H1 (cell line): ENCODE data around the gene DMXL2. TPM values are rescaled to one million over a fixed set of nuclear protein-coding genes. Genes with fewer than 3 reads are reported as not detected.

Experiments used
- CTCF ChIA-PET: fragments of 300-600 bp; sonication (Branson Sonifier 250); formaldehyde crosslinking; loops from one replicate; lab custom pipeline; 2021; ENCODE audit not compliant: partially characterized antibody; lab: Charles Lee
- POLR2A ChIA-PET: fragments of 300-600 bp; sonication (Branson Sonifier 250); formaldehyde crosslinking; loops from one replicate; lab custom pipeline; 2021; ENCODE audit warnings: inconsistent platforms; ENCODE audit not compliant: partially characterized antibody; lab: Charles Lee
- DNase-seq, 2 experiments: peaks; one replicate each; pipeline versions ENCODE4 v3.0.0 to v3.0.0-alpha.2; 2010 to 2022; ENCODE audit warnings: low spot score in 2 of 2, low read depth in 1 of 2, mixed read lengths in 1 of 2
- FAIRE-seq: peaks from 2 replicates; lab custom pipeline; 2011; peaks lifted over from hg19 to GRCh38; lab: Jason Lieb, UNC
- H2AFZ ChIP-seq: 2 replicates; pipeline ENCODE4 v1.8.1; 2012; ENCODE audit warnings: low read length, inconsistent platforms
- H2AK5ac ChIP-seq: 2 replicates; pipeline ENCODE4 v1.6.1; 2013; ENCODE audit warnings: low read depth, low read length
- H2BK120ac ChIP-seq: replicated peaks from 2 replicates; pipeline ENCODE3; 2013; ENCODE audit warnings: low read depth, low read length, inconsistent platforms
- H2BK12ac ChIP-seq: 2 replicates; pipeline ENCODE4 v1.6.1; 2013; ENCODE audit warnings: low read depth, low read length
- H2BK15ac ChIP-seq: 2 replicates; pipeline ENCODE4 v1.6.1; 2013; ENCODE audit warnings: low read length
- H2BK20ac ChIP-seq: 2 replicates; pipeline ENCODE4 v1.6.1; 2013; ENCODE audit warnings: low read length
- H2BK5ac ChIP-seq: 2 replicates; pipeline ENCODE4 v1.6.1; 2013; ENCODE audit warnings: low read depth, low read length
- H3K14ac ChIP-seq: 2 replicates; pipeline ENCODE4 v1.6.1; 2013; ENCODE audit warnings: inconsistent platforms; ENCODE audit not compliant: insufficient read length
- H3K18ac ChIP-seq: 2 replicates; pipeline ENCODE4 v1.6.1; 2013; ENCODE audit warnings: low read length; ENCODE audit errors: extremely low read depth
- H3K23ac ChIP-seq: 2 replicates; pipeline ENCODE4 v1.6.1; 2013; ENCODE audit warnings: inconsistent platforms; ENCODE audit not compliant: insufficient read length
- H3K23me2 ChIP-seq: 2 replicates; pipeline ENCODE4 v1.6.1; 2013; ENCODE audit warnings: low read depth, low read length
- H3K27ac ChIP-seq: 2 replicates; pipeline ENCODE4 v1.6.1; 2011; ENCODE audit warnings: low read depth, low read length, inconsistent platforms
- H3K27me3 ChIP-seq, 4 experiments: replicated peaks in 1 of 4; 1 replicate in 1 of 4; 2 replicates in 3 of 4; pipeline versions ENCODE4 v1.6.1 to v1.8.1; 2011 to 2013; ENCODE audit warnings: low read length in 3 of 4, mild to moderate bottlenecking in 3 of 4, inconsistent platforms in 2 of 4, mixed read lengths in 2 of 4, moderate library complexity in 1 of 4; ENCODE audit not compliant: control insufficient read depth in 3 of 4, insufficient read depth in 3 of 4; ENCODE audit errors: extremely low read depth in 1 of 4
- H3K36me3 ChIP-seq, 4 experiments: 2 replicates each; pipeline versions ENCODE4 v1.6.1 to v1.8.1; 2011 to 2013; ENCODE audit warnings: mild to moderate bottlenecking in 4 of 4, low read length in 3 of 4, moderate library complexity in 2 of 4, control low read depth in 1 of 4, inconsistent platforms in 1 of 4; ENCODE audit not compliant: insufficient read depth in 4 of 4, control insufficient read depth in 2 of 4
- H3K4ac ChIP-seq: replicated peaks from 2 replicates; pipeline ENCODE3; 2013; ENCODE audit warnings: low read length, low read depth, mixed read lengths, inconsistent platforms; ENCODE audit not compliant: insufficient read length
- H3K4me1 ChIP-seq, 4 experiments: replicated peaks in 1 of 4; 1 replicate in 1 of 4; 2 replicates in 3 of 4; pipeline versions ENCODE4 v1.6.1 to v1.8.1; 2011 to 2013; ENCODE audit warnings: low read length in 3 of 4, inconsistent platforms in 2 of 4, mixed read lengths in 1 of 4; ENCODE audit not compliant: insufficient read depth in 4 of 4, control insufficient read depth in 3 of 4
- H3K4me2 ChIP-seq, 2 experiments: 2 replicates each; pipeline versions ENCODE4 v1.6.1 to v1.8.1; 2011 to 2013; ENCODE audit warnings: low read depth in 2 of 2, low read length in 2 of 2, control low read depth in 1 of 2, inconsistent platforms in 1 of 2, mild to moderate bottlenecking in 1 of 2; ENCODE audit not compliant: insufficient read depth in 1 of 2
- H3K4me3 ChIP-seq, 4 experiments: fragments of 200-600, 300-600 bp in 1 of 4; sonication (generic), shearing (Covaris generic), sonication (Bioruptor Twin) in 1 of 4; 2 replicates each; pipeline versions ENCODE4 v1.5.1 to v1.8.1; 2011 to 2016; ENCODE audit warnings: low read length in 4 of 4, low read depth in 3 of 4, control low read depth in 2 of 4, inconsistent platforms in 2 of 4, mild to moderate bottlenecking in 2 of 4, mixed read lengths in 1 of 4, moderate library complexity in 1 of 4; ENCODE audit not compliant: insufficient read depth in 2 of 4; ENCODE audit errors: extremely low read depth in 1 of 4
- H3K56ac ChIP-seq: replicated peaks from 2 replicates; pipeline ENCODE3; 2013; ENCODE audit warnings: low read depth, mild to moderate bottlenecking, mixed read lengths, low read length, inconsistent platforms; ENCODE audit not compliant: insufficient read length
- H3K79me1 ChIP-seq: 2 replicates; pipeline ENCODE4 v1.6.1; 2013; ENCODE audit warnings: low read depth, low read length, control low read depth
- H3K79me2 ChIP-seq, 2 experiments: 2 replicates each; pipeline versions ENCODE4 v1.6.1 to v1.8.1; 2012 to 2013; ENCODE audit warnings: low read length in 2 of 2, mild to moderate bottlenecking in 2 of 2, inconsistent platforms in 1 of 2; ENCODE audit not compliant: insufficient read depth in 2 of 2, control insufficient read depth in 1 of 2
- H3K9ac ChIP-seq, 4 experiments: replicated peaks in 1 of 4; 1 replicate in 1 of 4; 2 replicates in 3 of 4; pipeline versions ENCODE4 v1.6.1 to v1.8.1; 2011 to 2013; ENCODE audit warnings: low read depth in 3 of 4, low read length in 3 of 4, control low read depth in 2 of 4, mild to moderate bottlenecking in 2 of 4, moderate library complexity in 2 of 4, inconsistent platforms in 1 of 4; ENCODE audit errors: extremely low read depth in 1 of 4
- H3K9me3 ChIP-seq, 2 experiments: 2 replicates each; pipeline versions ENCODE4 v1.6.1 to v1.8.1; 2012 to 2013; ENCODE audit warnings: mild to moderate bottlenecking in 2 of 2, moderate library complexity in 2 of 2, control low read depth in 1 of 2, inconsistent platforms in 1 of 2, low read depth in 1 of 2, low read length in 1 of 2, mixed read lengths in 1 of 2; ENCODE audit not compliant: insufficient read depth in 2 of 2
- H4K20me1 ChIP-seq, 2 experiments: replicated peaks in 1 of 2; 2 replicates each; pipeline versions ENCODE3 to v1.8.1; 2011 to 2013; ENCODE audit warnings: inconsistent platforms in 2 of 2, low read length in 2 of 2, mild to moderate bottlenecking in 1 of 2; ENCODE audit not compliant: insufficient read depth in 2 of 2, control insufficient read depth in 1 of 2
- H4K5ac ChIP-seq: 2 replicates; pipeline ENCODE4 v1.6.1; 2013; ENCODE audit warnings: low read length, low read depth, mixed read lengths, inconsistent platforms; ENCODE audit not compliant: insufficient read length
- H4K8ac ChIP-seq: 2 replicates; pipeline ENCODE4 v1.8.0; 2013; ENCODE audit warnings: mild to moderate bottlenecking, moderate library complexity, low read length, inconsistent platforms; ENCODE audit not compliant: insufficient read depth; ENCODE audit errors: extremely low read depth
- H4K91ac ChIP-seq: replicated peaks from 2 replicates; pipeline ENCODE3; 2013; ENCODE audit warnings: low read length, mixed read lengths, inconsistent platforms; ENCODE audit not compliant: insufficient read length
- CBX5 ChIP-seq: fragments of 300-800, 300-1000 bp; sonication (generic); IDR thresholded peaks from 2 replicates; pipeline ENCODE4 v1.7.1; 2016; ENCODE audit warnings: antibody characterized with exemption, low read length, low read depth
- CREB1 ChIP-seq: IDR thresholded peaks from 2 replicates; pipeline ENCODE4 v1.6.1; 2012; ENCODE audit warnings: inconsistent platforms
- JUND ChIP-seq: IDR thresholded peaks from 2 replicates; pipeline ENCODE4 v1.6.1; 2011; ENCODE audit warnings: mild to moderate bottlenecking, improper control_type of control experiment, low read length
- MAFK ChIP-seq: IDR thresholded peaks from 2 replicates; pipeline ENCODE4 v1.6.1; 2012; ENCODE audit warnings: low read depth, mild to moderate bottlenecking, improper control_type of control experiment, low read length
- POLR2A ChIP-seq, 2 experiments: IDR thresholded peaks; 1 replicate in 1 of 2; 2 replicates in 1 of 2; pipeline ENCODE4 v1.6.1; 2011; ENCODE audit warnings: low read depth in 2 of 2, low read length in 2 of 2, mild to moderate bottlenecking in 2 of 2; ENCODE audit errors: control extremely low read depth in 1 of 2
- POLR2AphosphoS5 ChIP-seq: IDR thresholded peaks from 2 replicates; pipeline ENCODE4 v1.6.1; 2011; ENCODE audit warnings: low read depth, low read length
- RNF2 ChIP-seq: fragments of 200-900, 300-1000 bp; sonication (generic); IDR thresholded peaks from 2 replicates; pipeline ENCODE4 v1.7.1; 2016; ENCODE audit warnings: borderline replicate concordance, low read depth, mild to moderate bottlenecking, antibody characterized with exemption, low read length; ENCODE audit not compliant: poor library complexity, severe bottlenecking; ENCODE audit errors: missing control alignments
- SRF ChIP-seq: IDR thresholded peaks from 2 replicates; pipeline ENCODE4 v1.6.1; 2011; ENCODE audit warnings: mild to moderate bottlenecking, low read depth, low read length, moderate library complexity
- WGBS, 2 experiments: shearing (Covaris generic) in 1 of 2; methylation state at CpG; one replicate each; pipeline versions ENCODE4 v1.1.6 to v1.1.7; 2013 to 2015; ENCODE audit warnings: low lambda C conversion rate in 2 of 2, mixed read lengths in 2 of 2, inconsistent platforms in 1 of 2, low coverage in 1 of 2, missing lambda C conversion rate in 1 of 2; ENCODE audit not compliant: insufficient replicate concordance in 2 of 2, insufficient coverage in 1 of 2, insufficient read length in 1 of 2; ENCODE audit errors: extremely low coverage in 1 of 2, missing lambda C conversion rate in 1 of 2; 5-methylcytosine and 5-hydroxymethylcytosine counted together
- polyA plus RNA-seq, 7 experiments: library from polyadenylated mRNA; depleted of rRNA in 3 of 7; stranded (reverse) in 5 of 7; unstranded in 2 of 7; fragments of >200 nt in 5 of 7; fragments of 200-250 nt in 2 of 7; gene quantifications; 1 replicate in 5 of 7; 2 replicates in 1 of 7; 4 replicates in 1 of 7; pipeline versions ENCODE4 v1.2.1 to v1.2.3, GENCODE V29; 2011 to 2013; ENCODE audit warnings: missing spikeins in 2 of 7, mixed read lengths in 2 of 7
- total RNA-seq: library from RNA; stranded (reverse); fragmentation: NEBNext Ultra II Directional; extraction: Animal tissue kit (Norgen Biotek cat#: 25700); gene quantifications from 2 replicates; pipeline ENCODE4 v1.2.1, GENCODE V29; 2021
- TF ChIP-seq, protein P1 (sequence below): IDR thresholded peaks from 2 replicates; pipeline ENCODE4 v1.6.1; 2011; ENCODE audit warnings: low read depth, mild to moderate bottlenecking, low read length; ENCODE audit not compliant: insufficient read depth
- TF ChIP-seq, protein P2 (sequence below): IDR thresholded peaks from 2 replicates; pipeline ENCODE4 v1.6.1; 2012; ENCODE audit warnings: inconsistent platforms
- TF ChIP-seq, protein P3 (sequence below), 3 experiments: IDR thresholded peaks; 1 replicate in 2 of 3; 2 replicates in 1 of 3; pipeline versions ENCODE4 v1.5.1 to v1.6.1; 2011; ENCODE audit warnings: low read length in 3 of 3, mild to moderate bottlenecking in 3 of 3, inconsistent platforms in 2 of 3, low read depth in 1 of 3, moderate library complexity in 1 of 3; ENCODE audit not compliant: insufficient read depth in 1 of 3; ENCODE audit errors: control extremely low read depth in 1 of 3

DMXL2 gene
- total and polyA plus RNA-seq, 2 of the 8 experiments (the other 6 are each of a cell fraction or from before 2014, with no cell fraction given): 9.5 to 10.6 TPM

DNA sequence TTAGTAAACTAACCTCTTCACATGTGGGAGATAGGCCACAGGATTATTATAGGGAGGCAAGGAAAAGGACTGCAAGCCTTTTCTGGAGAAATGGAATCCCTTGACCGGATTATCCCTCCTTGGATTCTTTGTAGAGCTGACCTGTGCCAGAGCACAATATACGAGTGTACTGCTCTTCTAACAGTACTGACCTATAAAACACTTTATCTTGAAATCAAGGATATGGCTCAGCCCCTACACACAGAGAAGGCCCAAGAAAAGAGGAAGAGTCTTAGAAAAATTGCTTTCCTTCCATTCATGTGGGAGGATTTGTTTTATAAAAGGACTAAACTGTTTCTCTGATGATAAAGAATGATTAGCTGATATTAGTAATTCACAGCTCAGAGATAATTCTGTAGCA is 42.2 kb downstream of the DMXL2 start:
- Histone ChIP-seq H3K9ac (no peak overlapping the region), H2AK5ac (no peak overlapping the region), H4K20me1 (no peaks in the 10 kb centered on the region), H4K91ac (no peak overlapping the region), H4K5ac (no peak overlapping the region), H3K4me1 (no peaks in the 10 kb centered on the region), H2BK20ac (no peak overlapping the region), H3K27ac (no peak overlapping the region), H3K4me2 (no peak overlapping the region), H2BK120ac (no peak overlapping the region), H3K79me1 (no peaks in the 10 kb centered on the region), H3K4ac (no peak overlapping the region), H3K14ac (no peak overlapping the region), H3K79me2 (no peaks in the 10 kb centered on the region), H3K27me3 (no peaks in the 10 kb centered on the region), H2BK12ac (no peak overlapping the region), H4K8ac (no peak overlapping the region), H2AFZ (no peak overlapping the region), H3K4me3 (no peak overlapping the region), H2BK15ac (no peak overlapping the region), H3K23me2 (peaks cover 2% of the 10 kb centered on the region; the same call in 1 of the 2 replicates), H3K36me3 (no peaks in the 10 kb centered on the region), H3K23ac (no peak overlapping the region), H3K56ac (no peak overlapping the region), H3K18ac (no peak overlapping the region), H2BK5ac (no peak overlapping the region), H3K9me3 (no peaks in the 10 kb centered on the region)
- CTCF ChIA-PET: interaction anchor here (2.2 kb wide), 1 partner anchor 15 kb away, joined by 7 read pairs; no protein-coding TSS in a partner anchor
- FAIRE-seq (no peak), DNase-seq (no peak)
- no peak for TF ChIP-seq CBX5
- TF ChIP-seq RNF2: no peak
- no peak for TF ChIP-seq POLR2A (IDR thresholded peaks at IDR 0.05; ENCODE audit: control extremely low read depth in 1 of 2, low read depth in 2 of 2, low read length in 2 of 2)
- no peak for TF ChIP-seq JUND
- no peak for TF ChIP-seq MAFK
- TF ChIP-seq SRF: no peak
- TF ChIP-seq, protein P1, sequence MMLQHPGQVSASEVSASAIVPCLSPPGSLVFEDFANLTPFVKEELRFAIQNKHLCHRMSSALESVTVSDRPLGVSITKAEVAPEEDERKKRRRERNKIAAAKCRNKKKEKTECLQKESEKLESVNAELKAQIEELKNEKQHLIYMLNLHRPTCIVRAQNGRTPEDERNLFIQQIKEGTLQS: no peak
- TF ChIP-seq POLR2AphosphoS5: no peak
- TF ChIP-seq, protein P2, sequence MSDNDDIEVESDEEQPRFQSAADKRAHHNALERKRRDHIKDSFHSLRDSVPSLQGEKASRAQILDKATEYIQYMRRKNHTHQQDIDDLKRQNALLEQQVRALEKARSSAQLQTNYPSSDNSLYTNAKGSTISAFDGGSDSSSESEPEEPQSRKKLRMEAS: no peak
- TF ChIP-seq, protein P3, sequence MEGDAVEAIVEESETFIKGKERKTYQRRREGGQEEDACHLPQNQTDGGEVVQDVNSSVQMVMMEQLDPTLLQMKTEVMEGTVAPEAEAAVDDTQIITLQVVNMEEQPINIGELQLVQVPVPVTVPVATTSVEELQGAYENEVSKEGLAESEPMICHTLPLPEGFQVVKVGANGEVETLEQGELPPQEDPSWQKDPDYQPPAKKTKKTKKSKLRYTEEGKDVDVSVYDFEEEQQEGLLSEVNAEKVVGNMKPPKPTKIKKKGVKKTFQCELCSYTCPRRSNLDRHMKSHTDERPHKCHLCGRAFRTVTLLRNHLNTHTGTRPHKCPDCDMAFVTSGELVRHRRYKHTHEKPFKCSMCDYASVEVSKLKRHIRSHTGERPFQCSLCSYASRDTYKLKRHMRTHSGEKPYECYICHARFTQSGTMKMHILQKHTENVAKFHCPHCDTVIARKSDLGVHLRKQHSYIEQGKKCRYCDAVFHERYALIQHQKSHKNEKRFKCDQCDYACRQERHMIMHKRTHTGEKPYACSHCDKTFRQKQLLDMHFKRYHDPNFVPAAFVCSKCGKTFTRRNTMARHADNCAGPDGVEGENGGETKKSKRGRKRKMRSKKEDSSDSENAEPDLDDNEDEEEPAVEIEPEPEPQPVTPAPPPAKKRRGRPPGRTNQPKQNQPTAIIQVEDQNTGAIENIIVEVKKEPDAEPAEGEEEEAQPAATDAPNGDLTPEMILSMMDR (IDR thresholded peaks at IDR 0.05; ENCODE audit: control extremely low read depth in 1 of 3, insufficient read depth in 1 of 3, low read depth in 1 of 3, low read length in 3 of 3): no peak
- TF ChIP-seq CREB1: no peak
- WGBS, 2 experiments: 90% methylated on average over 2 of the region's 2 CpGs; no CpG with 5 or more reads in 1 of the 2 experiments
- POLR2A ChIA-PET: no interaction called here
